Natural killer cell (primary cell): Measurements from ENCODE around the gene HPS4. TPM values are rescaled to one million over a fixed set of nuclear protein-coding genes. Genes with fewer than 3 reads are reported as not detected.
A peak's percentile ranks its signal among the peaks of the same experiment; 100 is the strongest.

Source experiments
- ATAC-seq, 3 donors: fragments of 150-1000 bp in 2 of 3; fragments of 200-7000 bp in 1 of 3; cut with Tn5 transposase; 1 replicate in 1 of 3; 2 replicates in 2 of 3; pipeline ENCODE4 v1.10.0; 2021; ENCODE audit warnings: mild to moderate bottlenecking in 2 of 3, moderate library complexity in 2 of 3
- DNase-seq, 2 donors: peaks; one replicate each; pipeline versions ENCODE4 v3.0.0 to v3.0.0-alpha.2; 2013 to 2021; ENCODE audit warnings: mixed read lengths in 1 of 2
- H3K27ac ChIP-seq: one replicate; pipeline ENCODE4 v1.5.1; 2013; ENCODE audit warnings: mild to moderate bottlenecking, low read length
- H3K27me3 ChIP-seq: one replicate; pipeline ENCODE4 v1.6.1; 2013; ENCODE audit warnings: low read length; ENCODE audit not compliant: control insufficient read depth, insufficient read depth
- H3K36me3 ChIP-seq: one replicate; pipeline ENCODE4 v1.6.1; 2013; ENCODE audit warnings: low read length; ENCODE audit not compliant: control insufficient read depth, insufficient read depth
- H3K4me1 ChIP-seq: one replicate; pipeline ENCODE4 v1.6.1; 2013; ENCODE audit warnings: low read length; ENCODE audit not compliant: control insufficient read depth, insufficient read depth
- H3K4me3 ChIP-seq: one replicate; pipeline ENCODE4 v1.5.1; 2013; ENCODE audit warnings: low read length
- H3K9me3 ChIP-seq: one replicate; pipeline ENCODE4 v1.6.1; 2013; ENCODE audit warnings: low read length; ENCODE audit not compliant: control insufficient read depth, insufficient read depth
- H3K27ac Mint-ChIP-seq, 2 donors: one replicate each; pipeline ENCODE4 v1.8.0; 2022; ENCODE audit warnings: mild to moderate bottlenecking in 2 of 2, mixed read lengths in 2 of 2, moderate library complexity in 1 of 2
- H3K27me3 Mint-ChIP-seq, 2 donors: one replicate each; pipeline ENCODE4 v1.8.0; 2022; ENCODE audit warnings: low read depth in 2 of 2, mixed read lengths in 2 of 2
- H3K36me3 Mint-ChIP-seq: one replicate; pipeline ENCODE4 v1.8.0; 2022; ENCODE audit warnings: mixed read lengths
- H3K4me1 Mint-ChIP-seq, 2 donors: one replicate each; pipeline ENCODE4 v1.8.0; 2022; ENCODE audit warnings: mixed read lengths in 2 of 2
- H3K4me3 Mint-ChIP-seq: one replicate; pipeline ENCODE4 v1.8.0; 2022; ENCODE audit warnings: mild to moderate bottlenecking, moderate library complexity, mixed read lengths
- H3K9me3 Mint-ChIP-seq, 2 donors: one replicate each; pipeline ENCODE4 v1.8.0; 2022; ENCODE audit warnings: mixed read lengths in 2 of 2
- WGBS: methylation state at CpG from one replicate; pipeline ENCODE4 v1.1.7; 2013; ENCODE audit warnings: missing lambda C conversion rate; ENCODE audit not compliant: insufficient coverage; 5-methylcytosine and 5-hydroxymethylcytosine counted together
- intact Hi-C: fragments of 100-400 bp; cut with micrococcal nuclease; formaldehyde crosslinking; loops from one replicate; pipeline ENCODE4 v1.14.2; 2022
- total RNA-seq, 4 donors: library from RNA; stranded (reverse); fragments of 120-200 nt in 1 of 4; gene quantifications; one replicate each; pipeline versions ENCODE4 v1.2.3 to v1.2.4, GENCODE V29; 2013 to 2022
- TF ChIP-seq, protein P1 (sequence below): fragments of 200-600 bp; IDR thresholded peaks from one replicate; pipeline ENCODE4 v1.8.0; 2022; ENCODE audit warnings: antibody characterized with exemption

HPS4 gene
- total RNA-seq, 3 donors from 2014 or later (not counting 1 experiment from before 2014, with no cell fraction given): 44.8 to 53.6 (median 50.7) TPM

DNA sequence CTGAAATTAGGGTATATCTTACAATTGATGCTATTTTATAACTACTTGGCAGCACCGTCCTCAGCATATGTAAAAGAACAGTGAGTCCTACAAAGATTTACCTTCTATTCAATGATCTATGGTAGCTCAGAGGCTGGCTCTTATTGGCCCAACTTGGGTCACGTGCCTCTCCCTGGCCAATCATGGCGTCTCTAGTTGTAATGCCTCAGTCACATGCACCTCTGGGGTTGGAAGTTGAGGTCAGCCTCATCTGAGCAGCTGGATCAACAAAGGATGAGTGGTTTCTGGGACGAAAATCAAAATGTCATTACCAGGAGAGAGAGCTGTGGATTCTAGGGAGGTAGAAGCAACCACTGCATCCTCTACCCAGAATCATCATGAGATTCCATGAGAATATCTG, 77.5 kb downstream of the HPS4 start:
- DNase-seq (no peak), ATAC-seq (no peak)
- Mint-ChIP-seq H3K36me3 (no peaks in the 10 kb centered on the region), H3K4me1 (no peaks in the 10 kb centered on the region), H3K4me3 (no peak overlapping the region), H3K27me3 (peaks cover 14 to 32% of the 10 kb centered on the region in 2 donors), H3K27ac (no peak overlapping the region), H3K9me3 (no peaks in the 10 kb centered on the region)
- Histone ChIP-seq H3K27ac (no peak overlapping the region), H3K4me3 (no peak overlapping the region), H3K4me1 (peaks cover 4% of the 10 kb centered on the region), H3K9me3 (no peaks in the 10 kb centered on the region), H3K27me3 (peaks cover 2% of the 10 kb centered on the region), H3K36me3 (no peaks in the 10 kb centered on the region)
- WGBS: 86% methylated on average over 4 of the region's 4 CpGs
- TF ChIP-seq, protein P1, sequence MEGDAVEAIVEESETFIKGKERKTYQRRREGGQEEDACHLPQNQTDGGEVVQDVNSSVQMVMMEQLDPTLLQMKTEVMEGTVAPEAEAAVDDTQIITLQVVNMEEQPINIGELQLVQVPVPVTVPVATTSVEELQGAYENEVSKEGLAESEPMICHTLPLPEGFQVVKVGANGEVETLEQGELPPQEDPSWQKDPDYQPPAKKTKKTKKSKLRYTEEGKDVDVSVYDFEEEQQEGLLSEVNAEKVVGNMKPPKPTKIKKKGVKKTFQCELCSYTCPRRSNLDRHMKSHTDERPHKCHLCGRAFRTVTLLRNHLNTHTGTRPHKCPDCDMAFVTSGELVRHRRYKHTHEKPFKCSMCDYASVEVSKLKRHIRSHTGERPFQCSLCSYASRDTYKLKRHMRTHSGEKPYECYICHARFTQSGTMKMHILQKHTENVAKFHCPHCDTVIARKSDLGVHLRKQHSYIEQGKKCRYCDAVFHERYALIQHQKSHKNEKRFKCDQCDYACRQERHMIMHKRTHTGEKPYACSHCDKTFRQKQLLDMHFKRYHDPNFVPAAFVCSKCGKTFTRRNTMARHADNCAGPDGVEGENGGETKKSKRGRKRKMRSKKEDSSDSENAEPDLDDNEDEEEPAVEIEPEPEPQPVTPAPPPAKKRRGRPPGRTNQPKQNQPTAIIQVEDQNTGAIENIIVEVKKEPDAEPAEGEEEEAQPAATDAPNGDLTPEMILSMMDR: no peak
- intact Hi-C loops: no loop called here

DNA sequence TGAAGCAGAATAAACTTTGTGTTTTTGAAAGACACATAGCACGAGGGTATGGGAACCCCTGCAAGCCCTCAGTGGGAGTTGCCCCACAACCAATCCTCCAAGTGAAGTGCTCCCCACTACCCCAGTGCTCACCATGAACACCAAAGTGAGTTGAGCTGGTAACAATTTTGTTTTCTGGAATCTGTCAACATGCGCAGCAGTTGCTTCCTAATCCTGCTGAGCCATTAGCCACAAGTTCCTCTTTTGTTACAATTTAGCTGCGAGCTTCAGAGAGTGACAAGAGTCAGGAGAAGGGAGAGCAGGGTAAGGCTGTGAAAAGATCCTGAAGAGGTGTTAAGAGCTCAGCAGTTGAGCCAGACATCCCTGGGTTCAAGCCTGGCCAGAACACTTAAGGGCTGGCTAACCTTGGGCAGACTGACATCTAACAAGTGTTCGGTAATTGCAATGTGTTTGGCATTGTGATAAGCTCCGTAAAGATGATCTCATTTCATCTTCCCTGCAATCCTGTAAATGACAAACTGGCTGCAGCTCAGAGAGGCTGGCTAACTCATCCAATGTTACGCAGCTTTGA, 78.6 kb downstream of the HPS4 start:
- 30% methylated on average over 6 of the region's 6 CpGs for WGBS
- H3K36me3 ChIP-seq: no peaks in the 10 kb centered on the region
- no peak overlapping the region for H3K27ac ChIP-seq
- intact Hi-C loops: no loop called here
- Mint-ChIP-seq H3K27ac (no peak overlapping the region), H3K27me3 (peaks cover 12 to 30% of the 10 kb centered on the region in 2 donors), H3K9me3 (no peaks in the 10 kb centered on the region), H3K4me1 (no peaks in the 10 kb centered on the region), H3K4me3 (no peak overlapping the region), H3K36me3 (no peaks in the 10 kb centered on the region)
- H3K4me3 ChIP-seq: no peak overlapping the region
- peaks cover 1% of the 10 kb centered on the region for H3K27me3 ChIP-seq
- ATAC-seq (peak in 1 of 3 donors; percentile 49), DNase-seq (no peak)
- peaks cover 4% of the 10 kb centered on the region for H3K4me1 ChIP-seq
- no peaks in the 10 kb centered on the region for H3K9me3 ChIP-seq
- TF ChIP-seq, protein P1: no peak

DNA sequence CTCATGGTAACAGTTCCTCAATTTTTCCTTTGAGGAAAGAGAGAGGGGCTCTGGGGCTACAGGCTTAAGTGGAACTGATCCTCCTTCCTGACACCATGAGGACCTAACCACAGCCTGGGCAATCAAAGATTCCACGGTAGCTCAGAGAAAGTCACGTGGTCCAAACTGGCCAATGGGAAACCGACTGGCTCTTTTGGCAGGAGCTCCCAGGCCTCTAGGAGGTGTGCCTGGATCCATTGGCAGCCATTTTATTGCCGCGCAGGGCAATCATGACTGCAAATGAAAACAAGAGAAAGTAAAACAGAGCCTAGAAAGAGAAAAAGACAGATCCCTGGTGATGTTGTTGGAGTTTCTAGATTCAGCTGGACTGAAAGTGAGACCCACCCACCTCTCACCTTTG, 81.9 kb downstream of the HPS4 start:
- H3K27me3 ChIP-seq: no peaks in the 10 kb centered on the region
- Mint-ChIP-seq H3K27me3 (peaks cover 8 to 26% of the 10 kb centered on the region in 2 donors), H3K36me3 (no peaks in the 10 kb centered on the region), H3K4me1 (no peaks in the 10 kb centered on the region), H3K9me3 (no peaks in the 10 kb centered on the region), H3K4me3 (no peak overlapping the region), H3K27ac (no peak overlapping the region)
- ATAC-seq (no peak), DNase-seq (no peak)
- no peak overlapping the region for H3K27ac ChIP-seq
- TF ChIP-seq, protein P1: no peak
- no peaks in the 10 kb centered on the region for H3K9me3 ChIP-seq
- H3K4me3 ChIP-seq: no peak overlapping the region
- intact Hi-C loops: no loop called here
- WGBS: 83% methylated on average over 5 of the region's 5 CpGs
- H3K4me1 ChIP-seq: peaks cover 4% of the 10 kb centered on the region
- H3K36me3 ChIP-seq: no peaks in the 10 kb centered on the region

Other genes with a start within 250 kb of the HPS4 start
- gene ASPHD2, start 54.5 kb downstream of the HPS4 start, total RNA-seq: 1 to 10 TPM; 1.6 to 3.0 (median 1.9) TPM
- gene SRRD, start 94 bp upstream of the HPS4 start, total RNA-seq: 10 to 100 TPM; 18.8 to 21.5 (median 21.4) TPM
- gene TFIP11, start 28.7 kb upstream of the HPS4 start, total RNA-seq: 100 to 1,000 TPM; 108 to 131 (median 124) TPM
- gene TPST2, start 106.3 kb upstream of the HPS4 start, total RNA-seq: 100 to 1,000 TPM; 145 to 206 (median 155) TPM
- gene CRYBB1, start 134.2 kb upstream of the HPS4 start, total RNA-seq: not detected
- gene CRYBA4, start 138.2 kb upstream of the HPS4 start, total RNA-seq: under 1 TPM in 1 of 3 donors, not detected in 2; 0.59 TPM
- 100 to 1,000 TPM in 1 of 3 donors, 10 to 100 TPM in 2; 75.3 to 105 (median 76.3) TPM for gene MIAT, start 173.8 kb upstream of the HPS4 start, total RNA-seq